Activated T-cell treated with anti-CD3 and anti-CD28 coated beads, Interleukin-2, amount 50 U/mL, for 72 hours (primary cell): ENCODE data around the gene AAR2. TPM values are rescaled to one million over a fixed set of nuclear protein-coding genes. Genes with fewer than 3 reads are reported as not detected.
A peak's percentile ranks its signal among the peaks of the same experiment; 100 is the strongest.

ENCODE experiments used
- ATAC-seq, 2 donors: fragments of 150-1000 bp; cut with Tn5 transposase; replicated peaks in 1 of 2; 2 replicates each; pipeline ENCODE4 v1.10.0; 2021; ENCODE audit warnings: moderate library complexity in 2 of 2, mild to moderate bottlenecking in 1 of 2
- DNase-seq, 2 donors: peaks; one replicate each; pipeline ENCODE4 v3.0.0; 2021 to 2022; ENCODE audit warnings: mixed read lengths in 1 of 2
- H3K27ac Mint-ChIP-seq: one replicate; pipeline ENCODE4 v1.8.0; 2022; ENCODE audit warnings: mild to moderate bottlenecking, moderate library complexity, mixed read lengths
- H3K27me3 Mint-ChIP-seq: one replicate; pipeline ENCODE4 v1.8.0; 2022; ENCODE audit warnings: low read depth, mixed read lengths
- H3K36me3 Mint-ChIP-seq, 2 donors: one replicate each; pipeline ENCODE4 v1.8.0; 2022; ENCODE audit warnings: mixed read lengths in 2 of 2, mild to moderate bottlenecking in 1 of 2; ENCODE audit not compliant: insufficient read depth in 2 of 2
- H3K4me1 Mint-ChIP-seq: one replicate; pipeline ENCODE4 v1.8.0; 2022; ENCODE audit warnings: low read depth, mixed read lengths
- H3K4me3 Mint-ChIP-seq, 2 donors: one replicate each; pipeline ENCODE4 v1.8.0; 2022; ENCODE audit warnings: mild to moderate bottlenecking in 2 of 2, mixed read lengths in 2 of 2, moderate library complexity in 2 of 2
- H3K9me3 Mint-ChIP-seq, 2 donors: one replicate each; pipeline ENCODE4 v1.8.0; 2022; ENCODE audit warnings: mixed read lengths in 2 of 2
- total RNA-seq, 2 donors: library from RNA; stranded (reverse); gene quantifications; one replicate each; pipeline ENCODE4 v1.2.3, GENCODE V29; 2022

AAR2 gene
- total RNA-seq, 2 donors from 2014 or later = 19.1 to 25.3 TPM

- no peak overlapping the region for H3K27ac Mint-ChIP-seq
- no peaks in the 10 kb centered on the region for H3K36me3 Mint-ChIP-seq
- no peak overlapping the region for H3K4me3 Mint-ChIP-seq
- H3K4me1 Mint-ChIP-seq = peaks cover 5% of the 10 kb centered on the region
- no peaks in the 10 kb centered on the region for H3K9me3 Mint-ChIP-seq
- DNase-seq (no peak), ATAC-seq (no peak)
- no peaks in the 10 kb centered on the region for H3K27me3 Mint-ChIP-seq
Measured at GRCh38 chr20:36207602-36208001, 28.7 kb upstream of the AAR2 start.

- H3K27me3 Mint-ChIP-seq = no peaks in the 10 kb centered on the region
- H3K4me1 Mint-ChIP-seq = peaks cover 1% of the 10 kb centered on the region
Measured at GRCh38 chr20:36208257-36208656, 28.0 kb upstream of the AAR2 start.

GRCh38 chr20:36210436-36211021 is 25.7 kb upstream of the AAR2 start:
- DNase-seq (no peak), ATAC-seq (no peak)
- no peak overlapping the region for H3K27ac Mint-ChIP-seq
- no peaks in the 10 kb centered on the region for H3K36me3 Mint-ChIP-seq
- no peaks in the 10 kb centered on the region for H3K9me3 Mint-ChIP-seq
- no peaks in the 10 kb centered on the region for H3K27me3 Mint-ChIP-seq
- no peaks in the 10 kb centered on the region for H3K4me1 Mint-ChIP-seq
- H3K4me3 Mint-ChIP-seq = no peak overlapping the region

More at GRCh38 chr20:36208257-36208656, 28.0 kb upstream of the AAR2 start:
- DNase-seq (no peak), ATAC-seq (no peak)
- no peak overlapping the region for H3K4me3 Mint-ChIP-seq
- H3K36me3 Mint-ChIP-seq = no peaks in the 10 kb centered on the region
- no peak overlapping the region for H3K27ac Mint-ChIP-seq
- no peaks in the 10 kb centered on the region for H3K9me3 Mint-ChIP-seq

- ATAC-seq (no peak), DNase-seq (no peak)
- H3K9me3 Mint-ChIP-seq = no peaks in the 10 kb centered on the region
- H3K27ac Mint-ChIP-seq = no peak overlapping the region
- H3K36me3 Mint-ChIP-seq = no peaks in the 10 kb centered on the region
- H3K27me3 Mint-ChIP-seq = no peaks in the 10 kb centered on the region
- H3K4me1 Mint-ChIP-seq = no peaks in the 10 kb centered on the region
- no peak overlapping the region for H3K4me3 Mint-ChIP-seq
Measured at GRCh38 chr20:36213362-36213761, 22.9 kb upstream of the AAR2 start.

- H3K27ac Mint-ChIP-seq = no peak overlapping the region
- DNase-seq = peak; percentile 6 to 22
- H3K36me3 Mint-ChIP-seq = no peaks in the 10 kb centered on the region
- H3K9me3 Mint-ChIP-seq = no peaks in the 10 kb centered on the region
- ATAC-seq = peak; percentile 34 to 45
- no peaks in the 10 kb centered on the region for H3K27me3 Mint-ChIP-seq
- H3K4me1 Mint-ChIP-seq = no peaks in the 10 kb centered on the region
- H3K4me3 Mint-ChIP-seq = no peak overlapping the region
Measured at GRCh38 chr20:36214684-36215256, 21.5 kb upstream of the AAR2 start.

GRCh38 chr20:36215778-36216177 is 20.5 kb upstream of the AAR2 start:
- Mint-ChIP-seq H3K4me1 (no peaks in the 10 kb centered on the region), H3K27ac (no peak overlapping the region), H3K36me3 (no peaks in the 10 kb centered on the region), H3K27me3 (no peaks in the 10 kb centered on the region), H3K9me3 (no peaks in the 10 kb centered on the region), H3K4me3 (no peak overlapping the region)
- ATAC-seq (no peak), DNase-seq (no peak)

GRCh38 chr20:36216314-36217025 is 19.8 kb upstream of the AAR2 start:
- DNase-seq = no peak

GRCh38 chr20:36217226-36217625 is 19.1 kb upstream of the AAR2 start:
- Mint-ChIP-seq H3K9me3 (no peaks in the 10 kb centered on the region), H3K36me3 (no peaks in the 10 kb centered on the region), H3K4me3 (no peak overlapping the region), H3K27me3 (no peaks in the 10 kb centered on the region), H3K27ac (no peak overlapping the region), H3K4me1 (no peaks in the 10 kb centered on the region)
- DNase-seq (no peak), ATAC-seq (no peak)

More at GRCh38 chr20:36216314-36217025, 19.8 kb upstream of the AAR2 start:
- ATAC-seq = no peak
- no peaks in the 10 kb centered on the region for H3K36me3 Mint-ChIP-seq
- H3K27ac Mint-ChIP-seq = no peak overlapping the region
- no peak overlapping the region for H3K4me3 Mint-ChIP-seq
- no peaks in the 10 kb centered on the region for H3K27me3 Mint-ChIP-seq
- no peaks in the 10 kb centered on the region for H3K9me3 Mint-ChIP-seq
- no peaks in the 10 kb centered on the region for H3K4me1 Mint-ChIP-seq

GRCh38 chr20:36218380-36219064 is 17.8 kb upstream of the AAR2 start:
- H3K27ac Mint-ChIP-seq = no peak overlapping the region
- no peaks in the 10 kb centered on the region for H3K9me3 Mint-ChIP-seq
- no peaks in the 10 kb centered on the region for H3K27me3 Mint-ChIP-seq
- H3K4me3 Mint-ChIP-seq = no peak overlapping the region
- H3K36me3 Mint-ChIP-seq = no peaks in the 10 kb centered on the region
- ATAC-seq (no peak), DNase-seq (no peak)
- no peaks in the 10 kb centered on the region for H3K4me1 Mint-ChIP-seq

- Mint-ChIP-seq H3K27ac (no peak overlapping the region), H3K9me3 (no peaks in the 10 kb centered on the region), H3K36me3 (no peaks in the 10 kb centered on the region), H3K27me3 (no peaks in the 10 kb centered on the region), H3K4me1 (no peaks in the 10 kb centered on the region), H3K4me3 (no peak overlapping the region)
- ATAC-seq (no peak), DNase-seq (no peak)
Measured at GRCh38 chr20:36219671-36220220, 16.5 kb upstream of the AAR2 start.

- Mint-ChIP-seq H3K4me1 (peaks cover 6% of the 10 kb centered on the region), H3K36me3 (no peaks in the 10 kb centered on the region), H3K27me3 (no peaks in the 10 kb centered on the region), H3K9me3 (no peaks in the 10 kb centered on the region), H3K4me3 (no peak overlapping the region), H3K27ac (no peak overlapping the region)
- no peak for ATAC-seq
- DNase-seq = no peak
Measured at GRCh38 chr20:36225666-36226065, 10.6 kb upstream of the AAR2 start.

- Mint-ChIP-seq H3K9me3 (no peaks in the 10 kb centered on the region), H3K27ac (no peak overlapping the region), H3K36me3 (no peaks in the 10 kb centered on the region), H3K27me3 (no peaks in the 10 kb centered on the region), H3K4me1 (peaks cover 6% of the 10 kb centered on the region), H3K4me3 (peak overlapping the region in 1 of 2 donors; percentile 33)
- ATAC-seq (peak in 1 of 2 donors; percentile 21), DNase-seq (no peak)
Measured at GRCh38 chr20:36228770-36229169, 7.5 kb upstream of the AAR2 start.

GRCh38 chr20:36230019-36230418 is 6.3 kb upstream of the AAR2 start:
- no peaks in the 10 kb centered on the region for H3K36me3 Mint-ChIP-seq
- ATAC-seq (peak; percentile 44), DNase-seq (no peak)
- no peaks in the 10 kb centered on the region for H3K27me3 Mint-ChIP-seq
- no peak overlapping the region for H3K27ac Mint-ChIP-seq
- peak overlapping the region in 1 of 2 donors; percentile 39 for H3K4me3 Mint-ChIP-seq
- peaks cover 6% of the 10 kb centered on the region for H3K4me1 Mint-ChIP-seq
- H3K9me3 Mint-ChIP-seq = no peaks in the 10 kb centered on the region
